Testis (tissue), 2 donors: ENCODE results near the gene EXOSC9.

Experiments
- POLR2A ChIP-seq: fragments of 450-650 bp; IDR thresholded peaks from one replicate; pipeline ENCODE4 v1.6.1; 2017; ENCODE audit warnings: antibody characterized with exemption, mild to moderate bottlenecking, moderate library complexity
- TF ChIP-seq, protein P1 (sequence below), 3 experiments: fragments of 450-650 bp in 2 of 3; fragments of 200-600 bp in 1 of 3; sonication (generic) in 1 of 3; IDR thresholded peaks; one replicate each; pipeline ENCODE4 v1.5.1; 2016 to 2019; ENCODE audit warnings: antibody characterized with exemption in 3 of 3, mild to moderate bottlenecking in 2 of 3, moderate library complexity in 1 of 3

DNA sequence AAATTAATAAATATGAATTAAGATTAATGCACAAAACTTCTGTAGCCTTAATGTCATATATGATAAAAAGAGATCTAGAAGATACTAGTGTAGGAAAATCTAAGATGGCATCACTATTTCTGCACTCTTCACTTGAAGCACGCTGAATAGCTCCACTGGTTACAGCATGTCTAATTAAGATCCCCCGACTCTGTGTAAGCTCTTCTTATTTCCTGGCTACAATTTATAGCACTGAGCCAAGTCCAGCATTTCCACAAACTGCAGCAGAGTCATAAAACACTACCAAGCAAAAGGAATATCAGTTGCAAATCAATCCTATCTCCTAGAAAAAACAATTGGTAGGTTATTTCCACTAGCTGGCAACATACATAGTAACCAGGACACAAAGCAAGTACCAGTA is 23.8 kb downstream of the EXOSC9 start:
- TF ChIP-seq, protein P1, sequence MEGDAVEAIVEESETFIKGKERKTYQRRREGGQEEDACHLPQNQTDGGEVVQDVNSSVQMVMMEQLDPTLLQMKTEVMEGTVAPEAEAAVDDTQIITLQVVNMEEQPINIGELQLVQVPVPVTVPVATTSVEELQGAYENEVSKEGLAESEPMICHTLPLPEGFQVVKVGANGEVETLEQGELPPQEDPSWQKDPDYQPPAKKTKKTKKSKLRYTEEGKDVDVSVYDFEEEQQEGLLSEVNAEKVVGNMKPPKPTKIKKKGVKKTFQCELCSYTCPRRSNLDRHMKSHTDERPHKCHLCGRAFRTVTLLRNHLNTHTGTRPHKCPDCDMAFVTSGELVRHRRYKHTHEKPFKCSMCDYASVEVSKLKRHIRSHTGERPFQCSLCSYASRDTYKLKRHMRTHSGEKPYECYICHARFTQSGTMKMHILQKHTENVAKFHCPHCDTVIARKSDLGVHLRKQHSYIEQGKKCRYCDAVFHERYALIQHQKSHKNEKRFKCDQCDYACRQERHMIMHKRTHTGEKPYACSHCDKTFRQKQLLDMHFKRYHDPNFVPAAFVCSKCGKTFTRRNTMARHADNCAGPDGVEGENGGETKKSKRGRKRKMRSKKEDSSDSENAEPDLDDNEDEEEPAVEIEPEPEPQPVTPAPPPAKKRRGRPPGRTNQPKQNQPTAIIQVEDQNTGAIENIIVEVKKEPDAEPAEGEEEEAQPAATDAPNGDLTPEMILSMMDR (IDR thresholded peaks at IDR 0.05), result no peak
- TF ChIP-seq POLR2A, result no peak
